Immature natural killer cell (primary cell): Measurements from ENCODE around the gene TGM3. TPM values are rescaled to one million over a fixed set of nuclear protein-coding genes. Genes with fewer than 3 reads are reported as not detected.

ENCODE experiments used
- DNase-seq, 3 donors: peaks; one replicate each; pipeline ENCODE4 v3.0.0; 2022; ENCODE audit warnings: mixed read lengths in 1 of 3
- H3K27ac Mint-ChIP-seq, 6 donors: one replicate each; pipeline ENCODE4 v1.8.0; 2020; ENCODE audit warnings: mixed read lengths in 6 of 6, mild to moderate bottlenecking in 5 of 6, inconsistent platforms in 4 of 6, moderate library complexity in 3 of 6
- H3K27me3 Mint-ChIP-seq, 3 donors: one replicate each; pipeline ENCODE4 v1.8.0; 2020 to 2021; ENCODE audit warnings: low read depth in 3 of 3, mild to moderate bottlenecking in 3 of 3, mixed read lengths in 3 of 3, moderate library complexity in 3 of 3, inconsistent platforms in 1 of 3
- H3K36me3 Mint-ChIP-seq, 3 donors: one replicate each; pipeline ENCODE4 v1.8.0; 2020; ENCODE audit warnings: mixed read lengths in 3 of 3, inconsistent platforms in 2 of 3, mild to moderate bottlenecking in 2 of 3
- H3K4me1 Mint-ChIP-seq, 2 donors: one replicate each; pipeline ENCODE4 v1.8.0; 2020; ENCODE audit warnings: inconsistent platforms in 2 of 2, mild to moderate bottlenecking in 2 of 2, mixed read lengths in 2 of 2, moderate library complexity in 1 of 2
- H3K4me3 Mint-ChIP-seq, 5 donors: one replicate each; pipeline ENCODE4 v1.8.0; 2020; ENCODE audit warnings: mild to moderate bottlenecking in 5 of 5, mixed read lengths in 5 of 5, inconsistent platforms in 3 of 5, moderate library complexity in 3 of 5
- H3K9me3 Mint-ChIP-seq, 6 donors: one replicate each; pipeline ENCODE4 v1.8.0; 2020; ENCODE audit warnings: mild to moderate bottlenecking in 6 of 6, mixed read lengths in 6 of 6, inconsistent platforms in 4 of 6, moderate library complexity in 3 of 6
- polyA plus RNA-seq, 3 donors: library from polyadenylated mRNA; unstranded; fragments of 300-500 nt; fragmentation: Illumina TruSeq; gene quantifications; one replicate each; pipeline ENCODE4 v1.2.3, GENCODE V29; 2021

Gene TGM3
- polyA plus RNA-seq, 3 donors from 2014 or later: not detected

DNA sequence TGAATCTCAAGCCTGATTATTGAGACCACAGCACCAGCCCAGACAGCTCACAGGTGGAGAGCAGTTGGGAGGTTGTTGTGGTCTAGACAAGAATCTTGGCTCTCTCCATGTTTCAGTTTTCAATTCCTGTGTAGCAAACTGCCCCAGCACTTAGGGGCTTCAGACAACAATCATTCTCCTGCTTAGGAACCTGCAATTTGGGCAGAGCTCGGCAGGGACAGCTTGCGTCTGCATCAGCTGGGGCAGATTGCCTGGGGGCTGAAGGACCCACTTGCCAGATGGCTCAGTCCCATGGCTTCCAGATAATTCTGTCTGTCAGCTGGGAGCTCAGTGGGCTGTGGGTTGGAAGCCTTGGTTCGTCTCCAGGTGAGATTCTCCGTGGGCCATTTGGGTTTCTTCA is 91.8 kb downstream of the TGM3 start:
- H3K9me3 Mint-ChIP-seq: peaks cover 0 to 18% (median 5%) of the 10 kb centered on the region in 6 donors
- H3K27me3 Mint-ChIP-seq: peaks cover 0 to 7% (median 3%) of the 10 kb centered on the region in 3 donors
- H3K27ac Mint-ChIP-seq: no peak overlapping the region
- H3K4me3 Mint-ChIP-seq: no peak overlapping the region
- H3K36me3 Mint-ChIP-seq: no peaks in the 10 kb centered on the region
- peaks cover 0 to 2% of the 10 kb centered on the region in 2 donors for H3K4me1 Mint-ChIP-seq
- no peak for DNase-seq

Other genes with a start within 250 kb of the TGM3 start
- gene STK35, start 194.2 kb upstream of the TGM3 start, polyA plus RNA-seq: 1 to 10 TPM; 3.2 to 7.6 (median 4.5) TPM
- gene TGM6, start 84.9 kb downstream of the TGM3 start, polyA plus RNA-seq: not detected
- 100 to 1,000 TPM; 351 to 390 (median 365) TPM for gene SNRPB, start 174.8 kb downstream of the TGM3 start, polyA plus RNA-seq
- gene ZNF343, start 212.9 kb downstream of the TGM3 start, polyA plus RNA-seq: 1 to 10 TPM in 2 of 3 donors, not detected in 1; 2.7 to 5.1 TPM
- gene TMC2, start 240.6 kb downstream of the TGM3 start, polyA plus RNA-seq: under 1 TPM in 1 of 3 donors, not detected in 2; 0.22 TPM